ENCODE measurements around the gene MGMT.

DNA sequence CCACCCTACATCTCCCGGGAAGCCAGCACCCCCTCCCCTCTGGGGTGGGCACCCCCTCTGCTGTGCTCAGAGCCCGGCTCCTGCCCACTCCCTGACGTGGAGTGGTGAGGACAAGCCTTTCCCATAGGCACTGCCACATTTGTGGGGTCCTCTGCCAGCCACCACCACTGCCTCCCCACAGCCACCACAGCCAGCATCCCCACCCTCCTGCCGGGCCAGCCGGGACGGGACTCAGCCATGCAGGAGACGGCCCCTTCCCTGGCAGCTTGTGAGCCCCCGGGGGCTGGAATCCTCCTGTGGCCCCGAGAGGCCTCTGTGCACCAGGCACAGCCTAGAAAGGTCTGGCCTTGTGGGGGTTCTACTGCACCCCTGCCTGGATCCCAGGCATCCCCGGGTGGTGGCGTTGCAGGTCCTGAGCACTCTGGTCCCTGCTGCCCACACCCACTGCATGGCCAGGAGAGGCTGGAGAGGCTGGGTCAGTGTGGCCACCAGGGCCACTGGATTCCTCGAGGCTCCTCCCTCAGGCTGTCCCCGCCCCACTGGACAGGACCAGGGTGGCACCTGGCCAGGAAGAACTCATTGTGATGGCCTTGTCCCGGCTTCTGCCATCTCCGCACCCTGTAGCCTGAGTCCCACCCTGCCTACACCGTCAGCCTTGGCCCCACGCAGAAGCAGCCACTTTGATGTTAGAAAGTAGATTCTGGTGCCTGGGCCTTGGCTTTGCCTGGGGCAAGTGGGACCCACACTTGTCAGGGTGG lies 349.0 kb downstream of the MGMT start:
- TF ChIP-seq, protein P1, sequence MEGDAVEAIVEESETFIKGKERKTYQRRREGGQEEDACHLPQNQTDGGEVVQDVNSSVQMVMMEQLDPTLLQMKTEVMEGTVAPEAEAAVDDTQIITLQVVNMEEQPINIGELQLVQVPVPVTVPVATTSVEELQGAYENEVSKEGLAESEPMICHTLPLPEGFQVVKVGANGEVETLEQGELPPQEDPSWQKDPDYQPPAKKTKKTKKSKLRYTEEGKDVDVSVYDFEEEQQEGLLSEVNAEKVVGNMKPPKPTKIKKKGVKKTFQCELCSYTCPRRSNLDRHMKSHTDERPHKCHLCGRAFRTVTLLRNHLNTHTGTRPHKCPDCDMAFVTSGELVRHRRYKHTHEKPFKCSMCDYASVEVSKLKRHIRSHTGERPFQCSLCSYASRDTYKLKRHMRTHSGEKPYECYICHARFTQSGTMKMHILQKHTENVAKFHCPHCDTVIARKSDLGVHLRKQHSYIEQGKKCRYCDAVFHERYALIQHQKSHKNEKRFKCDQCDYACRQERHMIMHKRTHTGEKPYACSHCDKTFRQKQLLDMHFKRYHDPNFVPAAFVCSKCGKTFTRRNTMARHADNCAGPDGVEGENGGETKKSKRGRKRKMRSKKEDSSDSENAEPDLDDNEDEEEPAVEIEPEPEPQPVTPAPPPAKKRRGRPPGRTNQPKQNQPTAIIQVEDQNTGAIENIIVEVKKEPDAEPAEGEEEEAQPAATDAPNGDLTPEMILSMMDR (IDR thresholded peaks at IDR 0.05; ENCODE audit: low read length) = no peak
- TF ChIP-seq EZH2 (IDR thresholded peaks at IDR 0.05; ENCODE audit: borderline replicate concordance, low read length) = no peak

All from OCI-LY1 (cell line).